ENCODE data around the gene CERK. TPM values are rescaled to one million over a fixed set of nuclear protein-coding genes. Genes with fewer than 3 reads are reported as not detected.

CERK gene
- total RNA-seq, 3 donors from 2014 or later: 40.3 to 51.7 (median 50.0) TPM

DNA sequence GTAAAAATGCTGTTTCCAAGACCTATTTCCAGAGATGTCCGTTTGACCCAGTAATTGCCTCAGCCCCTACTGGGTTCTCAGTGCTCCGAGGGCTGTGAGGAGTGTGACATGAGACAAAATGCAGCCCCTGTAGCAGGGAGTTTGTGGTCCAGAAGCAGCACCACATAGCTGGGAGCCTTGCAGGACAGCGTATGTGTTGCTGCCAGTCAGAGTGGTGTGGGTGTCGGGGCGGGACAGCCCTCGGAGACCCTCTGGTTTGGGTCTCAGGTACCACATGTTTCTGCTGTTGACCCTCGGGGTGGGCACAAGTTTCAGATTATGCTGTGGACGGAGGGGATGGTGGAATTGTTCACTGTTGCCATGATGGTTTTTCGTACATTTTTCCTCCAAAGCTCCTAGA is 41.6 kb upstream of the CERK start:
- H3K9me3 ChIP-seq: no peaks in the 10 kb centered on the region
- no peaks in the 10 kb centered on the region for H3K36me3 ChIP-seq (ENCODE audit: low read depth)
- H3K4me3 ChIP-seq: no peak overlapping the region
- TF ChIP-seq, protein P1, sequence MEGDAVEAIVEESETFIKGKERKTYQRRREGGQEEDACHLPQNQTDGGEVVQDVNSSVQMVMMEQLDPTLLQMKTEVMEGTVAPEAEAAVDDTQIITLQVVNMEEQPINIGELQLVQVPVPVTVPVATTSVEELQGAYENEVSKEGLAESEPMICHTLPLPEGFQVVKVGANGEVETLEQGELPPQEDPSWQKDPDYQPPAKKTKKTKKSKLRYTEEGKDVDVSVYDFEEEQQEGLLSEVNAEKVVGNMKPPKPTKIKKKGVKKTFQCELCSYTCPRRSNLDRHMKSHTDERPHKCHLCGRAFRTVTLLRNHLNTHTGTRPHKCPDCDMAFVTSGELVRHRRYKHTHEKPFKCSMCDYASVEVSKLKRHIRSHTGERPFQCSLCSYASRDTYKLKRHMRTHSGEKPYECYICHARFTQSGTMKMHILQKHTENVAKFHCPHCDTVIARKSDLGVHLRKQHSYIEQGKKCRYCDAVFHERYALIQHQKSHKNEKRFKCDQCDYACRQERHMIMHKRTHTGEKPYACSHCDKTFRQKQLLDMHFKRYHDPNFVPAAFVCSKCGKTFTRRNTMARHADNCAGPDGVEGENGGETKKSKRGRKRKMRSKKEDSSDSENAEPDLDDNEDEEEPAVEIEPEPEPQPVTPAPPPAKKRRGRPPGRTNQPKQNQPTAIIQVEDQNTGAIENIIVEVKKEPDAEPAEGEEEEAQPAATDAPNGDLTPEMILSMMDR (IDR thresholded peaks at IDR 0.05): no peak
- intact Hi-C loops (cut with DNase I, micrococcal nuclease): no loop called here
- peaks cover 28% of the 10 kb centered on the region for H3K4me1 ChIP-seq (ENCODE audit: low read depth)
- ATAC-seq: no peak
- peak in 1 of 3 donors; percentile 27 for DNase-seq

DNA sequence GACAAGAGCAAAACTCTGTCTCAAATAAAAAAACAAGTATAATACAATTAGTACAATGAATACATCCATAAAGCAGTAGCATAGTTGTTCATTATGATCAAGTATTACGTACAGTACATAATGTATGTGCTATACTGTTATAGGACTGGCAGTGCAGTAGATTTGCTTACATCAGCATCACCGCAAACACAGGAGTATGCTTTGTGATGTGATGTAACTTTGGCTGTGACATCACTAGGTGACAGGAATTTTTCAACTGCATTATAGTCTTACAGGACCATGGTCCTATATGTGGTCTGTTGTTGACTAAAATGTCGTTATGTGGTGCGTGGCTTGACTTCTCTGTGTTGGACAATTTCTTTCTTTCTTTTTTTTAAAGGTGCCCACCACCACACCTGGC is 41.0 kb upstream of the CERK start:
- ATAC-seq (no peak), DNase-seq (no peak)
- peaks cover 31% of the 10 kb centered on the region for H3K4me1 ChIP-seq (ENCODE audit: low read depth)
- H3K4me3 ChIP-seq: no peak overlapping the region
- TF ChIP-seq, protein P1 (IDR thresholded peaks at IDR 0.05): no peak
- intact Hi-C loops (cut with DNase I, micrococcal nuclease): no loop called here
- H3K9me3 ChIP-seq: no peaks in the 10 kb centered on the region
- no peaks in the 10 kb centered on the region for H3K36me3 ChIP-seq (ENCODE audit: low read depth)

DNA sequence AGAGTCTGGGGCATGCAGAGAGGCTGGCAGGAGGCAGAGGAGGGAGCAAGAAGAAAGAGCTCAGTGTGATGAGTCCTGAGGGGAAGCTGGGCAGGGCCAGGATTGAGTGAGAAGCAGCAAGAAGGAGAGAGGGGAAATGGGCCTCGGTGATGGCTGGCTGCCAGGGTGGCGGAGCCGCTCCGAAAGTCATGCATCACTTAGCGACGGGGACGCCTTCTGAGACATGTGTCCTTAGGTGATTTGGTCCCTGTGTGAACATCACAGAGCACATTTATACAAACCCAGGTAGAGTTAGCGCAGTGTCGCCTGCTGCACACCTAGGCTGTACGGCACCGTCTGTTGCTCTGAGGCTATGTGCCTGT is 39.5 kb upstream of the CERK start:
- no peak for ATAC-seq
- no peaks in the 10 kb centered on the region for H3K9me3 ChIP-seq
- H3K4me1 ChIP-seq (ENCODE audit: low read depth): peaks cover 37% of the 10 kb centered on the region
- DNase-seq: peak in 2 of 3 donors; percentile 44 to 75
- TF ChIP-seq, protein P1 (IDR thresholded peaks at IDR 0.05): no peak
- H3K36me3 ChIP-seq (ENCODE audit: low read depth): no peaks in the 10 kb centered on the region
- H3K4me3 ChIP-seq: no peak overlapping the region
- intact Hi-C loops (cut with DNase I, micrococcal nuclease): no loop called here

DNA sequence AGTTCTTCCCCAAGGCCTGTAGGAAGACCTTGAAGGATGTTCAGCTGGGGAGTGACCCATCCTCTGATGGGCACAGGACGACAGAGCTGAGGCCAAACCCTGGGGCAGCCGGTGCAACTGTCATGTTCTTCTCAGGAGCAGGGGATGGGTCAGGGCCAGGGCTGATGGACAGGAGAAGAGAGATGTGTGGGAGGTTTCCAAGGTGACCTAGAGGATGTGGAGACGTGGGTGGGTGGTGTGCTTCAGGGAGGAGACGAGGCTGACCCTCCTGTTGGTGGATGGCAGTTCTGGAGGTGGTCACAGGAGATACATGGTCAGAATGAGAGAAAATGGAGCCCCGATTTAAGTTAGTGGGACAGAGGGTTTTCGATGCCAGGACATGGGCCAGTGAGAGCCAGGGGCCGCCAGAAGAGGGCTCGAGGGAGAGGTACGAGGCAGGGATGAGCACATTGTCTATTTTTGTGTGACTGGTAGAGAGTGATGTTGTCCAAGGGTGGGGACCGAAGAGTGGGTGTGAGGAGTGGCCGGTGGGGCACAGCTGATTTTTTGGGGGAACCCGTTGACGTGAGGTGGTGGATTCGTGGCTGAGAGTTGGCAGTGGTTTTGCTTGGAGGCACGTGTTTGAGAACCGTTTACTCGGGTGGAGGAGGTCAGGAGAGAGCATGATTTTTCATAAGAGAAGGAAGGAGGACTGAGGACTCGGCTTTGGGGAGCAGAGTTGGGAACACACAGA is 39.0 kb upstream of the CERK start:
- Histone ChIP-seq H3K4me3 (no peak overlapping the region), H3K4me1 (ENCODE audit: low read depth) (peaks cover 37% of the 10 kb centered on the region), H3K36me3 (ENCODE audit: low read depth) (no peaks in the 10 kb centered on the region), H3K9me3 (no peaks in the 10 kb centered on the region)
- intact Hi-C loops (cut with DNase I, micrococcal nuclease): no loop called here
- TF ChIP-seq, protein P1 (IDR thresholded peaks at IDR 0.05): no peak
- DNase-seq: peak in 1 of 3 donors; percentile 37
- no peak for ATAC-seq

DNA sequence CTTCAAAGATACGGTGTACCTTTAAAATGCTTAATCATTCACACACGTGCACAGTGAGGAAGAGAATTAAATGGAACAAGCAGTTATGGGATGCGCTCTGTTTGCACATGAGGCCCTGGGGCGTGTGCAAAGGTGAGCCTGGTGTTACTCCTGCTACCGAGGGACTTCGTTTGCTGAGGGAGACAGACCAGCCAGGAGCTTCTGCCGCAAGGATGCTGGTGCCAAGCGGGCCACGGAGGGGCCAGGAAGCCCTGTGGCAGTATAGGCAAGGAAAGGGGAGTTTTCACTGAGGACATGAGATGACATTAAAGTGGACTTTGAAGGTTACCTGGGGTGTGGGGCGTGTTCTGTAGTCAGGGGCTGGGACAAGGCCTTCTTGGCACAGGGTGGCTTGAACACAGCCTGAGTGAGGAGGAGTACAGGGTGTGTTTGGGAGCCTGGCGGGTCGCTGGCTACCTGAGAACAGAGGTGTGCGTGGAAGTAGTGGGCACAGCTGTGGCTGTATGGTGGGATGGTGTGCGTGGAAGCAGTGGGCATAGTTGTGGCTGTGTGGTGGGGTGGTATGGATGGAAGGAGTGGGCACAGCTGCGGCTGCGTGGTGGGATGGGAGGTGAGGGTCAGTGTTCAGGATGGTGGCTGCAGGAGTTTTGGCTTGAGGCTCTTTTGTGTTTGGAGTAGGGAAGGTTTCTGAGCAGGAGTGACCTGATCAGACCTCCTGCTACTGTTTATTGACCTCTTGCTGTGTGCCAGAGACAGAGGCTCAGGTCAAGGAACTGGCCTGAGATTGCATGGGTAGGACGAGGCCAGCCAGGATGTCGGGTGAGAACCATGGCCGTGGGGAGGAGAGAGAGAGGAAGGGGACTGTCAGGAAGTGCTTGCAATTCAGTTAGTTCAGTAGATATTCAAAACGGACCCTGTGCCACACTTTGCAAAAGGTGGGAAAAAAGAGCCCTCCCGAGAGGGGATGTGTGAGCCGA is 38.1 kb upstream of the CERK start:
- TF ChIP-seq, protein P1 (IDR thresholded peaks at IDR 0.05): no peak
- ATAC-seq (peak; percentile 71), DNase-seq (peak in 1 of 3 donors; percentile 69)
- Histone ChIP-seq H3K9me3 (no peaks in the 10 kb centered on the region), H3K36me3 (ENCODE audit: low read depth) (no peaks in the 10 kb centered on the region), H3K4me3 (no peak overlapping the region), H3K4me1 (ENCODE audit: low read depth) (peaks cover 37% of the 10 kb centered on the region)
- intact Hi-C loops (cut with DNase I, micrococcal nuclease): no loop called here

All from mucosa of descending colon (tissue), 3 donors.